PC-3 (cell line): Measurements from ENCODE around the gene EFCC1. TPM values are rescaled to one million over a fixed set of nuclear protein-coding genes. Genes with fewer than 3 reads are reported as not detected.

Experiments used
- ATAC-seq: fragments of 200-7000 bp; cut with Tn5 transposase; 2 replicates; pipeline ENCODE4 v1.9.1; 2020; ENCODE audit warnings: mild to moderate bottlenecking, moderate library complexity
- BruUV-seq: library from RNA; stranded (reverse); fragments of 400-500 nt; replicated peaks from 2 replicates; lab custom pipeline; 2021; lab: Mats Ljungman, UMichigan
- CTCF ChIA-PET: fragments of 300-600 bp; sonication (Branson Sonifier 250); formaldehyde crosslinking; loops from one replicate; lab custom pipeline; 2022; ENCODE audit warnings: antibody characterized with exemption; lab: Charles Lee
- POLR2A ChIA-PET: fragments of 300-600 bp; sonication (Branson Sonifier 250); formaldehyde crosslinking; loops from one replicate; lab custom pipeline; 2022; ENCODE audit warnings: antibody characterized with exemption; ENCODE audit not compliant: unreplicated experiment; lab: Charles Lee
- DNase-seq: peaks from one replicate; pipeline ENCODE4 v3.0.0-alpha.2; 2015
- H2AFZ ChIP-seq: fragments of 300-600 bp; sonication (generic); 2 replicates; pipeline ENCODE4 v1.6.0; 2016; ENCODE audit warnings: antibody characterized with exemption, low read length
- H3F3A ChIP-seq: fragments of 300-600 bp; sonication (generic); one replicate; pipeline ENCODE4 v1.6.0; 2017; ENCODE audit warnings: antibody characterized with exemption, low read length, control low read depth, mild to moderate bottlenecking; ENCODE audit not compliant: unreplicated experiment
- H3K27ac ChIP-seq: fragments of 300-600 bp; sonication (generic); 2 replicates; pipeline ENCODE4 v1.5.1; 2016; ENCODE audit warnings: mild to moderate bottlenecking, low read length
- H3K27me3 ChIP-seq: fragments of 300-600 bp; sonication (generic); 2 replicates; pipeline ENCODE4 v1.6.1; 2016; ENCODE audit warnings: low read length, mixed read lengths
- H3K36me3 ChIP-seq: fragments of 300-600 bp; sonication (generic); 2 replicates; pipeline ENCODE4 v1.6.1; 2016; ENCODE audit warnings: low read depth, mixed run types, low read length, mixed read lengths
- H3K4me1 ChIP-seq: fragments of 300-600 bp; sonication (generic); 2 replicates; pipeline ENCODE4 v1.5.1; 2016; ENCODE audit warnings: low read length; ENCODE audit not compliant: insufficient read depth
- H3K4me2 ChIP-seq: fragments of 300-600 bp; sonication (generic); 2 replicates; pipeline ENCODE4 v1.6.0; 2016; ENCODE audit warnings: low read length
- H3K4me3 ChIP-seq: fragments of 300-600 bp; sonication (generic); 2 replicates; pipeline ENCODE4 v1.5.1; 2016; ENCODE audit warnings: mild to moderate bottlenecking, low read length, mixed read lengths
- H3K79me2 ChIP-seq: fragments of 300-600 bp; sonication (generic); 2 replicates; pipeline ENCODE4 v1.6.1; 2017; ENCODE audit warnings: low read length, mixed read lengths
- H3K9ac ChIP-seq: fragments of 300-600 bp; sonication (generic); 2 replicates; pipeline ENCODE4 v1.6.0; 2016; ENCODE audit warnings: mild to moderate bottlenecking, low read length
- H3K9me2 ChIP-seq: fragments of 300-600 bp; sonication (generic); replicated peaks from 2 replicates; pipeline ENCODE4 v1.6.1; 2016; ENCODE audit warnings: mixed run types, low read length, mixed read lengths
- H3K9me3 ChIP-seq: fragments of 300-600 bp; sonication (generic); 2 replicates; pipeline ENCODE4 v1.6.1; 2016; ENCODE audit warnings: low read length, mixed read lengths
- H4K20me1 ChIP-seq: fragments of 300-600 bp; sonication (generic); 2 replicates; pipeline ENCODE4 v1.6.1; 2016; ENCODE audit warnings: low read length, mixed read lengths
- EZH2 ChIP-seq: fragments of 300-600 bp; sonication (generic); IDR thresholded peaks from one replicate; pipeline ENCODE4 v1.6.1; 2017; ENCODE audit warnings: antibody characterized with exemption, mild to moderate bottlenecking, low read length; ENCODE audit not compliant: unreplicated experiment
- EZH2phosphoT487 ChIP-seq: fragments of 300-600 bp; sonication (generic); IDR thresholded peaks from 2 replicates; pipeline ENCODE4 v1.6.1; 2018; ENCODE audit warnings: mild to moderate bottlenecking, antibody characterized with exemption, low read length, borderline replicate concordance
- intact Hi-C: fragments of 100-400 bp; cut with micrococcal nuclease; formaldehyde crosslinking; loops from 2 replicates; pipeline ENCODE4 v1.9.0; 2023
- total RNA-seq: library from RNA; depleted of rRNA; stranded (reverse); fragments of >200 nt; gene quantifications from 2 replicates; pipeline ENCODE4 v1.2.3, GENCODE V29; 2014
- TF ChIP-seq, protein P1 (sequence below): fragments of 300-600 bp; sonication (generic); conservative IDR thresholded peaks from 2 replicates; pipeline ENCODE4 v1.5.1; 2017; ENCODE audit warnings: antibody characterized with exemption, low read depth, mild to moderate bottlenecking, low read length

Gene EFCC1
- total RNA-seq, 1 experiment from 2014 or later = not detected

DNA sequence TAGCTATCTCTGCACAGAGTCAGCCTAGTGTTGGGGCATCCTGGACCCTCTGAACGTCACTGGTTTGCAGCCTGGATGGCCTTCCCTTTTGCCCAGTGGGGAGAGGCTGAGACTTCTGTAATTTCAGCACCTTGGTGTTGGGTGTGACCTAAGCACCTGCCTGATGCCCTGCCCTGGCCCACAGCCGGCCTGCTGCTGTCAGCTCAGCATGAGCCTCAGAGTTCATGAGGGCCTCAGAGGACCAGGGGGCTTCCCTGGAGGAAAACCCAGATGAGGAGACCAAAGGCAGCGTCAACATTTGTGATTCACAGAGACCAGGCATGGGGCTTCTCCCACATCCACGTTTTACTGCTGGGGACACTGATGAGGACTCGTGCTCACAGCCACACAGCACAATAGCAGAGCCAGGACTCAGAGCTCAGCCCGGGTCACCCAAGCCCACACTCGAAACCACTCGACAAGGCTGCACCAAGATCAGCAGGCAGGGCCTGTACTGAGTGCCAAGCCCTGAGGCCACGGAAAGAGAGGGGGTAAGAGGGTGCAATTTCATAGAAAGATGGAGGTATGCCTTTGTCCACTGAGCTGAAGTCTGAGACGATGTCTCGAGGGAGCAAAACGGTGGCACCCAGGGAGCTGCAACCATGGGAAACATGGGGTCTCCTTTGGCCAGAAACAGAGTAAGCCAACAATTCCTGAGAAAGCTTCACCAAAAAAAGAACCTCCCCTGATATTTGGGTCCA lies 49.6 kb downstream of the EFCC1 start:
- H3F3A ChIP-seq = no peaks in the 10 kb centered on the region
- no peak overlapping the region for H3K9ac ChIP-seq
- intact Hi-C loops = no loop called here
- CTCF ChIA-PET = no interaction called here
- ATAC-seq (no peak), DNase-seq (no peak)
- POLR2A ChIA-PET = no interaction called here
- no peak overlapping the region for H3K4me2 ChIP-seq
- no peaks in the 10 kb centered on the region for H3K79me2 ChIP-seq
- no peaks in the 10 kb centered on the region for H3K27me3 ChIP-seq
- no peaks in the 10 kb centered on the region for H4K20me1 ChIP-seq
- no peak overlapping the region for H3K4me3 ChIP-seq
- no peaks in the 10 kb centered on the region for H3K9me3 ChIP-seq
- H3K4me1 ChIP-seq = no peaks in the 10 kb centered on the region
- no peaks in the 10 kb centered on the region for H3K36me3 ChIP-seq
- H3K27ac ChIP-seq = no peak overlapping the region
- TF ChIP-seq EZH2 = no peak
- TF ChIP-seq, protein P1, sequence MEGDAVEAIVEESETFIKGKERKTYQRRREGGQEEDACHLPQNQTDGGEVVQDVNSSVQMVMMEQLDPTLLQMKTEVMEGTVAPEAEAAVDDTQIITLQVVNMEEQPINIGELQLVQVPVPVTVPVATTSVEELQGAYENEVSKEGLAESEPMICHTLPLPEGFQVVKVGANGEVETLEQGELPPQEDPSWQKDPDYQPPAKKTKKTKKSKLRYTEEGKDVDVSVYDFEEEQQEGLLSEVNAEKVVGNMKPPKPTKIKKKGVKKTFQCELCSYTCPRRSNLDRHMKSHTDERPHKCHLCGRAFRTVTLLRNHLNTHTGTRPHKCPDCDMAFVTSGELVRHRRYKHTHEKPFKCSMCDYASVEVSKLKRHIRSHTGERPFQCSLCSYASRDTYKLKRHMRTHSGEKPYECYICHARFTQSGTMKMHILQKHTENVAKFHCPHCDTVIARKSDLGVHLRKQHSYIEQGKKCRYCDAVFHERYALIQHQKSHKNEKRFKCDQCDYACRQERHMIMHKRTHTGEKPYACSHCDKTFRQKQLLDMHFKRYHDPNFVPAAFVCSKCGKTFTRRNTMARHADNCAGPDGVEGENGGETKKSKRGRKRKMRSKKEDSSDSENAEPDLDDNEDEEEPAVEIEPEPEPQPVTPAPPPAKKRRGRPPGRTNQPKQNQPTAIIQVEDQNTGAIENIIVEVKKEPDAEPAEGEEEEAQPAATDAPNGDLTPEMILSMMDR = no peak
- TF ChIP-seq EZH2phosphoT487 = no peak
- no peaks in the 10 kb centered on the region for H3K9me2 ChIP-seq
- H2AFZ ChIP-seq = no peak overlapping the region
- no TSS peak for BruUV-seq

DNA sequence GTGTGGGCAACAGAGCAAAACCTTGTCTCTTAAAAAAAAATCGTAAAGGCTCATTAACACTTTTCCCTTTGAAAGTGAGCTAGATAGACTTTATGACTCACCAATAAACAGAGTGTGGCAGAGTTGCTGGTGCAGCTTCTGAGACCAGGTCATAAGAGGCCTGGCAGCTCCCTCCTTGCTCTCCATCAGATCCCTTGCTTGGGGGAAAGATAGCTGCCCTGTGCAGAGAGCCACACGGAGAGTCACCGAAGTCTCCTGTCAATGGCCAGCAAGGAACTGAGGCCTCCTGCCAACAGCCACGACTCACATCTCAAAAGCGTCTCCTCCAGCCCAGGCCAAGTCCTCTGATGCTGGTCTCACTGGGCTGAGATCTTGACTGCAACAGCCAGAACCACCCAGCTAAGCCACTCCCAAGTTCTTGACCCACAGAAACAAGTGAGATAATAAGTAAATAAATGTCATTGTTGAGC lies 50.8 kb downstream of the EFCC1 start:
- Histone ChIP-seq H3K4me3 (no peak overlapping the region), H3F3A (no peaks in the 10 kb centered on the region), H3K79me2 (no peaks in the 10 kb centered on the region), H3K27ac (no peak overlapping the region), H3K4me2 (no peak overlapping the region), H3K36me3 (no peaks in the 10 kb centered on the region), H3K9me3 (no peaks in the 10 kb centered on the region), H3K9ac (no peak overlapping the region), H2AFZ (no peak overlapping the region), H3K4me1 (no peaks in the 10 kb centered on the region), H3K27me3 (no peaks in the 10 kb centered on the region), H3K9me2 (no peaks in the 10 kb centered on the region), H4K20me1 (no peaks in the 10 kb centered on the region)
- POLR2A ChIA-PET = interaction anchor here (0.7 kb wide), 1 partner anchor 173 kb away, joined by 3 read pairs; no protein-coding TSS in a partner anchor
- intact Hi-C loops = loop anchor here (2.0 kb wide), 1 partner anchor 69 kb away; the partner anchor contains the start of gene RAB43
- BruUV-seq = no TSS peak
- CTCF ChIA-PET = interaction anchor here (0.6 to 1.1 kb wide), 3 partner anchors 80 to 686 kb away, joined by 3 to 4 read pairs (median 3); no protein-coding TSS in a partner anchor
- ATAC-seq (peak; percentile 22), DNase-seq (peak; percentile 12)
- TF ChIP-seq EZH2 (no peak), EZH2phosphoT487 (no peak)
- TF ChIP-seq, protein P1 = no peak

DNA sequence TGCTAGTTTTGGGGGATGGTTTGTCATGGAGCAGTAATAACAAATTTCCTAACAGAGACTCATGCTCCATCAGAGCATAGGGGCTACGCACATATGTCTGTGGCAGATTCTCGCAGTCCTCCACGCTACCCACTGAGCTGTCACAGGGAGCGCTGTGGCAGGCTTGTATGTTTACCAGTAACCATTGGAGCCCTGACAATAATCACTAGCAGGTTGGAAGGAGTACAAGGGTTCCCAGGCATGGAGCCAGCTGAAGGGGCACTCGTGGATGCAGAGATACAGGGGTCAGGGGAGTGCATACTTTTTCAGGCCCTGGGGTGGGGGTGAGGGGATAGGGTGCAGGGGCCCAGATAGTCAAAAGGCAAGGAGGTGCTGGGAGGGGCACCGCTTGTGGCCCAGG lies 51.6 kb downstream of the EFCC1 start:
- CTCF ChIA-PET = interaction anchor here (0.6 to 1.6 kb wide), 3 partner anchors 81 to 686 kb away, joined by 3 to 15 read pairs (median 4); no protein-coding TSS in a partner anchor
- Histone ChIP-seq H3K9ac (no peak overlapping the region), H3K4me1 (no peaks in the 10 kb centered on the region), H3K9me2 (no peaks in the 10 kb centered on the region), H3F3A (no peaks in the 10 kb centered on the region), H3K36me3 (no peaks in the 10 kb centered on the region), H3K27me3 (no peaks in the 10 kb centered on the region), H3K27ac (no peak overlapping the region), H3K9me3 (no peaks in the 10 kb centered on the region), H3K79me2 (no peaks in the 10 kb centered on the region), H3K4me3 (no peak overlapping the region), H3K4me2 (no peak overlapping the region), H2AFZ (no peak overlapping the region), H4K20me1 (no peaks in the 10 kb centered on the region)
- no peak for ATAC-seq
- no peak for DNase-seq
- TF ChIP-seq EZH2phosphoT487 (no peak), EZH2 (no peak)
- TF ChIP-seq, protein P1 = no peak
- intact Hi-C loops = loop anchor here (1.0 to 2.0 kb wide), 2 partner anchors 68 to 194 kb away; partner anchors contain the start of gene RAB43
- POLR2A ChIA-PET = no interaction called here
- BruUV-seq = no TSS peak
